ENCODE data around the gene MDK. TPM values are rescaled to one million over a fixed set of nuclear protein-coding genes. Genes with fewer than 3 reads are reported as not detected.

Gene MDK
- 10 to 100 TPM in 2 of 4 donors, 1 to 10 TPM in 2; 5.0 to 25.0 (median 14.1) TPM for total RNA-seq

GRCh38 chr11:46381048-46381818, at the start of gene MDK:
TSS of gene MDK (plus strand) at chr11:46381669. CDS start at chr11:46382058, 389 bp downstream.
- peaks cover 58% of the 10 kb centered on the region for H3K27me3 ChIP-seq
- H3K4me3 ChIP-seq, result peak within 1 kb of the TSS; percentile 51 to 68
- H3K4me1 ChIP-seq, result peaks cover 0 to 39% (median 10%) of the 10 kb centered on the region in 3 donors
- no peaks in the 10 kb centered on the region for H3K9me3 ChIP-seq
- peak; percentile 17 for ATAC-seq
- peaks cover 0 to 21% of the 10 kb centered on the region in 2 donors for H3K36me3 ChIP-seq
- TF ChIP-seq POLR2A (IDR thresholded peaks at IDR 0.05) (no peak), CTCF (IDR thresholded peaks at IDR 0.05) (no peak), POLR2AphosphoS5 (IDR thresholded peaks at IDR 0.05) (no peak), EP300 (IDR thresholded peaks at IDR 0.05) (no peak)
- WGBS, 2 donors (ENCODE audit: low coverage in 1 of 2), result 0% methylated on average over 1 of the region's 96 CpGs; no CpG with 5 or more reads in 1 of the 2 donors
- H3K27ac ChIP-seq, result peak within 1 kb of the TSS in 3 of 4 donors; percentile 63 to 81 (median 71)

GRCh38 chr11:46332093-46332567, 49.3 kb upstream of the MDK start:
- Histone ChIP-seq H3K4me1 (peaks cover 0 to 30% (median 12%) of the 10 kb centered on the region in 3 donors), H3K27ac (no peak overlapping the region), H3K4me3 (peak overlapping the region in 1 of 2 donors; percentile 56), H3K27me3 (peaks cover 48% of the 10 kb centered on the region), H3K9me3 (no peaks in the 10 kb centered on the region), H3K36me3 (no peaks in the 10 kb centered on the region)
- TF ChIP-seq EP300 (IDR thresholded peaks at IDR 0.05) (no peak), POLR2AphosphoS5 (IDR thresholded peaks at IDR 0.05) (no peak), POLR2A (IDR thresholded peaks at IDR 0.05) (no peak), CTCF (IDR thresholded peaks at IDR 0.05) (no peak)
- peak; percentile 9 for ATAC-seq
- WGBS, 2 donors (ENCODE audit: low coverage in 1 of 2), result 40% methylated on average over 1 of the region's 8 CpGs; no CpG with 5 or more reads in 1 of the 2 donors

GRCh38 chr11:46332568-46333393, 48.7 kb upstream of the MDK start:
- Histone ChIP-seq H3K4me1 (peaks cover 0 to 30% (median 12%) of the 10 kb centered on the region in 3 donors), H3K36me3 (no peaks in the 10 kb centered on the region), H3K9me3 (no peaks in the 10 kb centered on the region), H3K4me3 (peak overlapping the region; percentile 12 to 56), H3K27me3 (peaks cover 48% of the 10 kb centered on the region), H3K27ac (no peak overlapping the region)
- no peak for TF ChIP-seq EP300 (IDR thresholded peaks at IDR 0.05)
- TF ChIP-seq POLR2AphosphoS5 (IDR thresholded peaks at IDR 0.05), result no peak
- no peak for TF ChIP-seq CTCF (IDR thresholded peaks at IDR 0.05)
- no peak for TF ChIP-seq POLR2A (IDR thresholded peaks at IDR 0.05)
- ATAC-seq, result peak; percentile 46
- WGBS, 2 donors (ENCODE audit: low coverage in 1 of 2), result no CpG with 5 or more reads among the region's 99 CpGs

- peak overlapping the region; percentile 12 to 56 for H3K4me3 ChIP-seq
- TF ChIP-seq POLR2A (IDR thresholded peaks at IDR 0.05) (no peak), POLR2AphosphoS5 (IDR thresholded peaks at IDR 0.05) (no peak), EP300 (IDR thresholded peaks at IDR 0.05) (no peak), CTCF (IDR thresholded peaks at IDR 0.05) (no peak)
- WGBS, 2 donors (ENCODE audit: low coverage in 1 of 2), result 39% methylated on average over 3 of the region's 25 CpGs; no CpG with 5 or more reads in 1 of the 2 donors
- no peaks in the 10 kb centered on the region for H3K36me3 ChIP-seq
- H3K27ac ChIP-seq, result no peak overlapping the region
- ATAC-seq, result no peak
- no peaks in the 10 kb centered on the region for H3K9me3 ChIP-seq
- peaks cover 48% of the 10 kb centered on the region for H3K27me3 ChIP-seq
- peaks cover 0 to 37% (median 13%) of the 10 kb centered on the region in 3 donors for H3K4me1 ChIP-seq
Observed at GRCh38 chr11:46333394-46333947, 48.0 kb upstream of the MDK start.

All from gastroesophageal sphincter (tissue), 4 donors.